Effector CD8-positive, alpha-beta T cell (primary cell): ENCODE measurements around the gene NECTIN3.

ENCODE experiments used
- DNase-seq: peaks from one replicate; lab custom pipeline; 2025; lab: John Stamatoyannopoulos, UW

The NECTIN3 gene

DNA sequence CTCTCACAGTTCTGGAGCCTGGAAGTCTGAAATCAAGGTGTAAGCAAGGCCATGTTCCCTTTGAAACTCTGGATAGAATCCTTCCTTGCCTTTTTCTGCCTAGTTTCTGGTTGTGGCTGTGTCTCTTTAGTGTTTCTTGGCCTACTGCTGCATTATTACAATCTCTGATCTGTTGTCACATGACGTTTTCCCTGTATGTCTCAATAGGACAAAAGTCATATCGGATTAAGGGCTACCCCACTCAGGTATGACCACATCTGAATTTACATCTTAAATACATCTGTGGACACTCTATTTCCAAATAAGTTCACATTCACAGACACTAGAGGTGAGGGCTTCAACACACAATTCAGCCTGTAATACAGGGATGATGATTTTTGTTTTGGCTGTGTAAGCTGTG lies 13.3 kb downstream of the NECTIN3 start:
- no peak for DNase-seq

DNA sequence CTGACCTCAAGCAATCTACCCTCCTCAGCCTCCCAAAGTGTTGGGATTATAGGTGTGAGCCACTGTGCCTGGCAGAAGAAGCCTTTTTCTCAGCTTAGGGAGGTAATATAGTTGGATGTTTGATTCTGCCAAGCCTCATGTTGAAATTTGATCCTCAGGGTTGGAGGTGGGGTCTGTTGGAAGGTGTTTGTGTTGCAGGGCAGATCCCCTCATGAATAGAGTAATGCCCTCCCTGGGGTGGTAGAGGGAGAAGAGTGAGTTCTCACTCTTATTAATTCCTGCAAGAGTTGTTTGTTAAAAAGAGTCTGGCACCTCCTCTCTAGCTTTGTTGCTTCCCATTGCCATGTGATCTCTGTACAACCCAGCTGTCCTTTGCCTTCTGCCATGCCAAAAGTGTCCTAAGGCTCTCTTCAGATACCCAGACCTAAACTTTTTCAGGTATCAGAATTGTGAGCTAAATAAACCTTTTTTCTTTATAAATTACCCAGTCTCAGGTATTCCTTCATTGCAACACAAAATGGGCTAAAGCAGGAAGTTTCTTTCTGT lies 16.4 kb downstream of the NECTIN3 start:
- no peak for DNase-seq

DNA sequence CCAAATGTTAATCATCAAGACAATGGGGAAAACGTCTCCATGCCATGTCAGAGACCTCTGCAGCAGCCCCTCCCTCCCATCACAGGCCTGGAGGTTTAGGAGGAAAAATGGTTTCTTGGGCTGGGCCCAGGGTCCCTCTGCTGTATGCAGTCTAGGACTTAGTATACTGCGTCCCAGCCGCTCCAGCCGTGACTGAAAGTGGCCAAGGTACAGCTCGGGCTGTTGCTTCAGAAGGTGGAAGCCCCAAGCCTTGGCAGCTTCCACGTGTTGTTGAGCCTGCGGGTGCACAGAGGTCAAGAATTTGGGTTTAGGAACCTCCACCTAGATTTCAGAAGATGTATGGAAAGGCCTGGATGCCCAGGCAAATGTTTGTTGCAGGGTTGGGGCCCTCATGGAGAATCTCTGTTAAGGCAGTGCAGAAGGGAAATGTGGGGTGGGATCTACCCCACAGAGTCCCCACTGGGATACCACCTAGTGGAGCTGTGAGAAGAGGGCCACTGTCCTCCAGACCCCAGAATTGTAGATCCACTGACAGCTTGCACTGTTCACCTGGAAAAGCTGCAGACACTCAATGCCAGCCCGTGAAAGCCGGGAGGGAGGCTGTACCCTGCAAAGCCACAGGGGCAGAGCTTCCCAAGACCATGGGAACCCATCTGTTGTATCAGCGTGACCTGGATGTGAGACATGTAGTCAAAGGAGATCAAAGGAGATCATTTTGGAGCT lies 25.0 kb downstream of the NECTIN3 start:
- DNase-seq = no peak

DNA sequence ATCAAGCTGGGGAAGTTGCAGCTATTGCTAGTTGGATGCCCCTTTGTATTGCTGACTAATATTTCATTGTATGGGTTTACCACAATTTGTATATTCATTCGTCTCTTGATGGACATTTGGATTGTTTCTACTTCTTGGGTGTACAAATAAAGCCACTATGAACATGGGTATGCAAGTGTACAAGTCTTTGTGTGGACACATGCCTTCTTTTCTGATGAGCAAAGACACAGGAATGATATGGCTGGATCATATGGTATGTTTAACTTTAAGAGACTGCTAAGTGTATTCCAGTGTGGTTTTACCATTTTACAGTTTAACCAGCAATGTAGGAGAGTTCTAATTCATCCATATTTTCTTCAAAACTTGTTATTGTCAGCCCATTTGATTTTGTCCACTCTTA lies 32.2 kb downstream of the NECTIN3 start:
- no peak for DNase-seq

DNA sequence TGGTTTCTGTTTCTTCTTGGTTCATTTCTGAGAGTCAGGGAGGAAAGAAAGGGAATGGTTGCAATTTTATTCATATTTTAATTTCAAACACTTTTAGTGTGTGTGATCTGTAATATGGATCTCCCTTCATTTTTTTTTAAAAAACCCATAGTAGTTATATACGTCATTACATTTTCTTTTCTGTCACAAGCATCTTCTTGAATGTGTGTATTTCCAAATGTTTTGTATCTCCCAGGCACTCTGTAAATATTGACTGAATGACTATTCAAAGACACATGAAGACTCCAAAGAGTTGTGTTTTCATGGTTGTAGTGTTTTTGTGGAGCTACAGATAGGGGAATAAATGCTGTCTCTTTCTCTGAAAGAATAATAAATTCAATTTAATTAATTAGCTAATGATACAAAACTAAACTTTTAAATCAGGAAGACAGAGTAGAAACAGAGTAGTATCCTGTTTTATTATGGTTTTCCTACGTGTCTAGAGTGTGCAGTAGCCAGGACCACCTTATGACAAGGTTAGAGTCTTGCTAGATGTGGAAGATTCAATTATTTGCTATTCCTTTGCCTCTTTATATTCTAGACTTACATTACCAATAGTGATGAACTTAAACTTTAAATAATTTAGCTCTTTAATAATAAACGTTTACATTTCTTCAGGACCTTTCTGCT lies 35.5 kb downstream of the NECTIN3 start:
- DNase-seq = no peak

DNA sequence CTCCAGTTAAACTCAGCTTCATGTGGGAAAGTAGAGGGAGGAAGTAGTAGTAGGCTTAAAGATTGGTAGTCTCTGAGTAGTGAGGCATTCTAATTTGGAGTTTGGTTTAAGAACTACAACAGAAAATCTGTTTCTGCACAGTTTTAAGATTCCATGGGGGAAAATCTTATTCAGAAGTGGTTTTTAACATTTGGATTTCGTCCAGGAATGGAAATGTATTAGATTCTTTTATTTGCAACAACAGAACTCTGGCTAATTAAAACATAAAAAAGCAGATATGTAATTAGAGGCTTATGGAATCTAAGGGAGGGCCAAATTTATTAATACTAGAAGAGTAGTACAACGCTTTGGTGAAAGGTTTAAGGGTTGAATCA lies 36.0 kb downstream of the NECTIN3 start:
- no peak for DNase-seq

DNA sequence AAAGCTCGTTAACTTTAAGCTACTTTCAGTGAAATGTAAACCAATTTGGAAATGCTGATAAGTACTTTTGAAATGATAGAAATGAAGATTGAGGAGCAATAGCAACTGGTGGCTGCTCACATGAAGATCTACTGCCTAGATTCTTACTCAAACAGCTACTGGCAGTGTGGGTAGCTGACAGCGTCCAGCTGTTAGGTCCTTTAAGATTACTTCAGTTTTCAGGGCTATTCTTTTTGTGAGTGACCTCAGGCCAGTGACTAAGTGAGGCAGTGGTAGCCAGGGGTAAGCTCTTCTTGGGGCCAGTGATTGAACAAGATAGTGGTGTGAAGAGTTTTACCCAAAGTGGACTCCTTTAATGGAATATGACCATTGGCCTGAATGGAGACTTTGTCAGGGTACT lies 41.3 kb downstream of the NECTIN3 start:
- no peak for DNase-seq

DNA sequence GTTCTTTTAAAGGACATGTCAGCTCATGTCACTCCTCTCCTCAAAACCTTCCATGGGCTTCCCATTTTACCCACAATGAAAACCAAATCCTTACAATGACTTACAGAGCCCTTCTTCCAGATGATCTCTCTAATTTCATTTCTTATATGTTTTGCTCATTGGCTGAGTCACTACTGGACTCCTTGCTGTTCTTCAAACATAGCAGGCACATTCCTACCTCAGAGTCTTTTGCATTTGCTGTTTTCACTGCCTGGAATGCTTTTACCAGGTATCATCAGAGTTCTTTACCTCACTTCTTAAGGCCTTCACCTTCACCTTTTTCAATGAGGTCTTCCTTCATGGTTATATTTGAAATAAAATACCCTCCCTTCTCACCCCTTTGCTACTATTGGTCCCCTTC lies 57.3 kb downstream of the NECTIN3 start:
- DNase-seq = no peak

DNA sequence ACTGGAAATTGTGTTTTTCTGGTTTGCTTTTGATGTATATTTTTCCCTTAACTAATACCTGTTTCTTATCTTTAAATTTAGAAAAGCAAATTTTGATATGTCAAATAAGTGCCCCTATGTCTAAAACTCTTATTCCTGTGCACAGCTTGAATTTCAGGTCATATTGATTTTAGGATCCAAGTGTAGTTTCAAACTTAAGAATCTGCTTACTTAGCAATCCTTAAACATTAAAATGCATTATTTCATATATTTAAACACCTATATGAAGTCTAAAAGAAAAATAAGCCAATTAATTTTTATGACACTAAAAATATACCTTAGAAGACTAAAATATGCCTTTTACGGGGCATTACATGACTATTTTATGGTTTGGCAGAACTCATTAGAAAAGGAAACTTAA lies 59.2 kb downstream of the NECTIN3 start:
- no peak for DNase-seq

DNA sequence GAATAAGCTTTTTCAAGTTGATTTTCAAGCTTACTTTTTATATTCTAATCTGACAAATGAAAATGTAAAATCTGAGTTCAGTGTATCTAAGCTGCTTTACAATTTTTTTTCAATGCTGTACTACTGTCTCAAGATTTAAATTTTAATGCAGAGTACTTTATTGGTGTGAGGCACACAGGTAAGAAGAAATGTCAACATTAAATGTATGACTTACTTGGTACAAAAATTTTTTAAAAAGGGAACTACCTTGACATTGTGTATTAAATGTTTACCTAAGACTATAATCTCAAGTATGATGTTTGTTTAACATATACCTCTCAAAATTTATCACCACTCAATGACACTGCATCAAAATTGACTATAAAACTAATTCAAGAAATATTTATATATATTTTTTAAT lies 62.7 kb downstream of the NECTIN3 start:
- no peak for DNase-seq

DNA sequence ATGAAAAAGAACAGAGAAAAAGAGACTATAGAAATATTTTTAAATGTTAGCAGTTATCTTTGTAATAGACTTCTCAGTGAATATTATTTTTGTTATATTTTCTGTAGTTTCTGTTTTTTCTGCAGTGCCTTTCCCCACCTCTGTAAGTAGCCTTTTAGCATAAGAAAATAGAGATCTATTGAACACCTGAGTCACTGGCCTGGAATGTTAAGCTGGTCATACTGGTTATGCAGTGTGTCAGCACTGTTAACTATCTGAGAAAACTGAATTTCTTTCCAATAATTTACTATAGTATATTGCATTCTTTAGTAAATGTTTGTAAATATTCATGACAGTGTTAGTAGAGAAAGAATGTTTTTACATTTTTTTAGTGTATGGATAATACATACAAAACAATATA lies 79.8 kb downstream of the NECTIN3 start:
- DNase-seq = no peak

DNA sequence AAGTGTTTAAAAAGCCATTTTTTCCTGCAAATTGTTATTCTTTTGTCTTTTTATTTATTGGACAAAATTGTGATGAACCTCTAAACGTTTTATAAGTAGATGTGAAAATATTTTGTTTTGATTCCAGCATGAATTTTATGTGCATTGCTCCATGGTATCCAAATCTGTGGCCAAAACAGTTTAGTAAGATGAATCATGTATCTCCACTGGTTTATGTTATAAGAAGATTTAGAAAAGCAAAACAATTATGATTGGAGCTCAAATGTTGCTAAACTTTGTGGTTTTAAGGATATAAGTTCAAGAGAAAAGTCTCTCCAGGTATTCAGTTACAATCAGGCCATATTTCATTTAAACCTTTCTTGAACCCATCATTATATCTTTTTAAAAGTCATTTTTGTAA lies 80.9 kb downstream of the NECTIN3 start:
- DNase-seq = no peak

DNA sequence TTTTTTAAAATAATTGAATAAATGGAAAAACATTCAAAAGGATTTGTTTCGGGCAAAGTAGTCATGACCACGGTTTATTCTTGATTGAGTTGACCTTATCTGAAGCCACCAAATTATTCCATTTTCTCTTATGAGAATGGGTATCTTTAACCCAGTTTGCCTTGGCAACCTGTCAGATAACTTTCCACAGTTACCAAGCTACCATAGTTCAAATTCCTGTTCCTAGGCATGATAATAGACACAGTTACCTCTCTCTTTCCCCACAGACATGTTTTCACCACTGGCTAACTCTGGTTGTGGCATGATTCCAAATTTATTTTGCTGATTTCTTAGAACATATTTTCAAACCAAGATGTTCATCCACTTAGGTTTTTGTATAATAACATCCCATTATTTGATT lies 84.9 kb downstream of the NECTIN3 start:
- DNase-seq = no peak

DNA sequence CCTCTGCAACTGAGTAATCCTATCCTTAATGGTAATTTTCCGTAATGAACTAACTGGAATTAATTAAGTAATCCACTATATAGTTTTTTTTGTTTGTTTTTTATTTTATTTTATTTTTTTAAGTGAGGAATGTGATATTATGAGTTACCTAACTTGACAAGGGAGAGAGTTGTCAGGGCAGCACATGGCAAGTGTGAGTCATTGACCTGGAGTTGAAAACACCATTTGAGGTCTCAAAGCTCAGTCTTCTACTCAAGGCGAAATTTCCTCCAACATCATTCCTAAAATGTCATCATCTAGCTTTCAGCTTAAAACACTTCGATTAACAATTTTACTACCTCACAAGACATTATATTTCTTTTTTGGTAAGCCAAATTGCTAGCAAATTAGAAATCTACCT lies 87.8 kb downstream of the NECTIN3 start:
- DNase-seq = no peak

DNA sequence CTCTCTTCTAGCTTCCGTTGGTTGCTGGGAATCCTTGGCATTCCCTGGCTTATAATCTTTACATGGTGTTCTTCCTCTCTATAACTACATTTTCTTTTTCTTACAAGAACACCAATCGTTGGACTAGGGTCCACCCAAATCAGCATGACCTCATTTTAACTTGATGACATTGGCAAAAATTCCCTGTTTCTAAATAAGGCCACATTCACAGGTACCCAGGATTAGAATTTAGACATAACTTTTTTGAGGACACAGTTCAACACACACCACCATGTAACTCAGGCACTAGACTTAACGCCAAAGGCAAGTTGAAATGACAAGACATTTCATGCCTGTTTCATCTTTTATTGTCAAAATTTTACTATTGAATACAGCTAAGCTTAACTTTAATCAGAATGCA lies 93.0 kb downstream of the NECTIN3 start:
- DNase-seq = no peak

DNA sequence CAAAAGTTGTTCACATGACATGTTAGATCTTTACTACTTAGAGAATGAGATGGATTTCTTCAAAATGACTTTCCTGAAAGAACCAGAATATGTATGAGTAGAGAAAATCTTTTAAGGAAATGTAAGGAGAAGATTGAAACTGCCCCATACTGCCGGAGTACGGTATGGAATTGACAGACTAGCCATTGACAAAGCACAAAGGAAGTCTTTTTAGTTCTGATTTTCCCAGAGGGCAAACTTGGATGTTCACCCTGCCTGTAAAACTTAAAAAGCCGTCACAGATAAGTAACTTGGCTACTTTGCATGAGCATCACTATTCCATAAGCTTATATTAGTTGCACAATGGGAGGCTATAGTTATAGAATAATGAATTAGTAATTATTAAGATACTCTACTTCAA lies 93.8 kb downstream of the NECTIN3 start:
- DNase-seq = no peak

DNA sequence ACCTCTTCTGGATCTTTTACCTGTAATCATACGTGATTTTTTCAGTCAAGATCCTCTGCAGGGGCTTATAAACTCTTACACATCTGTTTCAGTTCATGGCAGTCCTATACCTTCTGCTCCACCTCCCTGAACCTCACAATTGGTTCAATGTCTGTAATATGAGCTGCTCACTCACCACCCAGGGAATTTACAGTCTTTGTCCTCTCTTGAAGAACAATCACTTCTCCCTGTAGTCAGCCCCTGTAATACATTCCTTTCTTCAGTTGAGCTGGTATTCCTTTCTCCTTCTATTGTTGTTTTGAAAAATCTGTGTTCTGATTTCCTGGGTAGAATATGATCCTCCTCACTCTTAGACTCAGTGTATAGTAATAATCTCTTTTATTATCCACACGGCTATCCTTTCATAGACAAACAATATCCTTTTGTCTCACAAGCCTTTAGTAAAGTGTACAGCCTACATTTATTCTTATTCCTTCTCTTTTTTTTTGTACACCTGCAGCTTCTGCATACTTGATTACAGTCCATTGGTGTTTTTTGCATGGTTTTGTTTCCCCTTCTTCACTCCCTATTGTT lies 101.8 kb downstream of the NECTIN3 start:
- no peak for DNase-seq

DNA sequence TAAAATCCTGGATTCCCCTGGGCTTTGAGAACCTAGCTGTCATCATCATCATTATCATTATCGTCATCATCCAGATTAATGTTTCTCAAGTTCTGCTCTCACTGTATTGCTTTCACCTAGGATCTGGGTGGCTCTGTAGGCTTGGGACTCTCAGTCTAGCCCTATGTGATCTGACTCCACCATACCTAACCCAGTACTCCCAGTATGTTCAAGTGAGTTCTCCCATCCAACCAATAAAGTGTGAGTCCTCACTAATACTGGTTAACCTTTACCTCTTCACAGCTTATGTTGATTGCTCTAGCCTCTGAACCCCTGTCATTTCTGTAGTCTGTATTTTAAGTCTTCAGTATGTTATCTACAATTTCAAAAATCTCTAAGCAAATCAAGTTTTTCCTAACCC lies 102.3 kb downstream of the NECTIN3 start:
- no peak for DNase-seq

DNA sequence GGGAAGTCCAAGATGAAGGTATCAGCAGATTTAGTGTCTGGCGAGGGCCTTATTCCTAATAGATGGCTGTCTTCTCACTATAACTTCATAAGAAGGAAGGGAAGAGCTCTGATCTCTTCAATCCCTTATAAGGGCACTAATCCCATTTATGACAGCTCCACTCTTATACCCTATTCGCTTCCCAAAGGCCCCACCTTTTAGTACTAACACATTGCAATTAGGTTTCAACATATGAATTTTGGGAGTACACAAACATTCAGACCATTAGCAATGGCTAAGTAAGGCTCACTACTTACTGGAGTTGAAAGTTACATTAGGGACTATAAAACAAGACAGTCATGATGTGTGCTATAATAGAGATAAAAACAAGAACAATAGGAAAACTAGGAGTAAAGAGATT lies 118.9 kb downstream of the NECTIN3 start:
- no peak for DNase-seq

DNA sequence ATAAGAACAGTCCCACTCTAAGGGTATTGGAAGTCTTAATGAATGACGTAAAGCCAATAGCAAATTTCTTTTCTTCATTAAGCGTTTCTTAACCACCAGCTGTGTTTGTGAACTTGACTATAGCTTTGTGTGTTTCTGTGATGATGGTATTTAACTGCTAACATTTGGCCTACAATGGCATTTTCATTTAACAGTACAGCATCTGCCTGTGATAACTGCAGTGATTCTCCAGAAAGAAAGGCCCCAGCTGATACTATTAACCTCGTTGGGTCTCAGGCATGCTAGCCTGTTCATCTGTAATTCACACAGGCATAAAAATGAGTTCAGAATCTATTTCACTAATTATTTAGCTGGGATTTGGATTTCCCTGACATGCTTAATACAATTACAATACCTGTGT lies 121.9 kb downstream of the NECTIN3 start:
- DNase-seq = no peak

DNA sequence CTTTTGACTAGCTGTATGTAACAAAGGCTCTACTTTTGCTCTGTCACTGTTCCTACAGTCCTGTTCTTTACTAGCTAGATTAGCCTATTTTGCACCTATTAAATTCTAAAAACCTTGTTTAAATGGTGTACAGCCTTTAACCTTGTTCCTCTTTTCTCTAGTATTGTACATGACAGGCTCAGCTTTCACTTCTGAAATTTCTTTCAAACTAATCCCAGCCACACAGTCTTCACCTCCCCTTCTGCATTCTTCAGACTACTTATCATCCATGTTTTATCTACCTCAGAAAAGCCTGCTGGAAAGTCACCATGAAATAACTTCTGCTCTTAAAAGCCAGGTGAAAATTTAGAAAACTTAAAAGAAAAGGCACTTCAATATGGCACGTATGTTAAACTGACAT lies 122.4 kb downstream of the NECTIN3 start:
- no peak for DNase-seq

DNA sequence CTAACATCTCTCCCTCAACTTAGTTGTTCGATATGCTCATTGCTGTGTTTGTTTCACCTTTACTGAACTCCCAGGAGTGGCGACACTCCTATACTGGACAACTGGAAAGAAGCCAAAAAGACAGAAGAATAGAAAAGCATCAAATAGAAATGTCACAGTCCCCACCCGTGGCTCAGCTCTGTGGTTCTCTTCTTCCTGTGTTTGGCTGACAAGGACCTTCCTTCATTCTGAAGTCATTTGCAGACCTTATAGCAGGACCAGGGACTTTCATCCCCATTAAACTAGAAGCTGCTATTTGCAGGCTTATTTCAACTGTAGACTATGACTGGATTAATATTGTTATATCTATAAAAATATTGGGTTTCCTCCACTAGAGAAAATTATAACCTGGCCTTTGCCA lies 125.9 kb downstream of the NECTIN3 start:
- DNase-seq = no peak

DNA sequence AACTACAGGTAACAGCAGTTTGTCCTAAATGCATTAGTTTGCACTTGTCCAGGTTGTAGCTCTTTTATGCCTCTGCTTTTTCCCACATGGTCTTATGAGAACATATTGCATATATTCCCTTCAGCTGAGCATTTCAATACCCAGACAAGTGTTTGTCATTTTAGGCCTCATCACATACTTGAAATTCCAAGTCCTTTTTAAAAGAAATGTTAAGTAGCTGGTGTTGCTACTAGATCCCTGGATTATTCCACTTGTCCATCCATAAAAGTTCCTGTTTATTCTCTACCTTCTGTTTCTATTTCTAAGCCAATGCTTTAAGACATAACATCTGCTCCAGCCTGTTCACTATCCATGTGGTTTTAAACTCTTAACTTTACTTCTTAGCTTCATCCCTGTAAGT lies 128.4 kb downstream of the NECTIN3 start:
- no peak for DNase-seq
